Stimulated activated CD4-positive, alpha-beta T cell treated with anti-CD3 and anti-CD28 coated beads, Interleukin-2, amount 100 ng/mL, for 24 hours (primary cell): ENCODE data around the gene MBD2.
"Not testable (repeated sequence)": the region's sequence is repeated elsewhere in the genome, so short reads cannot be mapped to it uniquely, and the experiment has no call there.

Experiments
- DNase-seq, 2 donors: peaks; one replicate each; pipeline ENCODE4 v3.0.0-alpha.2; 2020

Gene MBD2

GRCh38 chr18:54141041-54141608 is 83.3 kb downstream of the MBD2 start:
- no peak for DNase-seq

GRCh38 chr18:54140641-54141040 is 83.8 kb downstream of the MBD2 start:
- no peak for DNase-seq

- no peak for DNase-seq
Observed at GRCh38 chr18:54135216-54135615, 89.3 kb downstream of the MBD2 start.

GRCh38 chr18:54134053-54134452 is 90.4 kb downstream of the MBD2 start:
- DNase-seq, result no peak

GRCh38 chr18:54130631-54131030 is 93.8 kb downstream of the MBD2 start:
- DNase-seq, result no peak

- DNase-seq, result no peak
Observed at GRCh38 chr18:54130177-54130576, 94.3 kb downstream of the MBD2 start.

- DNase-seq, result no peak
Observed at GRCh38 chr18:54129448-54130067, 94.9 kb downstream of the MBD2 start.

- peak in 1 of 2 donors; percentile 18 for DNase-seq
Observed at GRCh38 chr18:54127759-54128378, 96.6 kb downstream of the MBD2 start.

- DNase-seq, result no peak
Observed at GRCh38 chr18:54125429-54125828, 99.0 kb downstream of the MBD2 start.

GRCh38 chr18:54123720-54124440 is 100.6 kb downstream of the MBD2 start:
- DNase-seq, result not testable (repeated sequence)

GRCh38 chr18:54119524-54120019 is 104.9 kb downstream of the MBD2 start:
- peak in 1 of 2 donors; percentile 20 for DNase-seq

GRCh38 chr18:54117853-54118773 is 106.4 kb downstream of the MBD2 start:
- no peak for DNase-seq

- no peak for DNase-seq
Observed at GRCh38 chr18:54116541-54117257, 107.8 kb downstream of the MBD2 start.

GRCh38 chr18:54112356-54112755 is 112.1 kb downstream of the MBD2 start:
- DNase-seq, result no peak

- DNase-seq, result no peak
Observed at GRCh38 chr18:54109131-54109683, 115.3 kb downstream of the MBD2 start.

- no peak for DNase-seq
Observed at GRCh38 chr18:54102123-54102522, 122.3 kb downstream of the MBD2 start.
